ENCODE data around the gene PSMF1.

- TF ChIP-seq JUND (IDR thresholded peaks at IDR 0.05), result no peak
- no peak for TF ChIP-seq YY1 (IDR thresholded peaks at IDR 0.05)
- TF ChIP-seq REST (IDR thresholded peaks at IDR 0.05), result no peak
- no peak for TF ChIP-seq FOXA2 (IDR thresholded peaks at IDR 0.05)
- TF ChIP-seq ATF3 (IDR thresholded peaks at IDR 0.05), result no peak
Observed at GRCh38 chr20:1125277-1125676, 6.9 kb downstream of the PSMF1 start.
